ENCODE data around the gene MYO5B.

DNA sequence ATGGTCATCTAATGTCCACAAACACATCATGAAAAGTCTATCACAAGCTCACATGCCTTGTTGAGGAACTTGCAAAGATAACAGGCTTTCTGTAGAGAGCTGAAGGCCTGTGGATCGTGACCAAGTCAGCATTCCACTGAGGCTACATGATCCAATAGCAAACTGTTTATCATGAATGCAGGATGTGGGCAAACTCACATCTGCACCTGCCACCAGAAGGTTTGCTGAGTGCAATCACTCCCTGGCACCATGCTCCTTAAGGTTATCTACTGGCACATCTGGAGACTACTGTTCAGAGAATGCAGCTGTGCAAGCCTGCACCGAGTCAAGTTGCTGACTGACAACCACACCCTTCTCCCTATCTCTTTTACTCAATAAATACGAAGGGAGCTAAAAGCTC lies 314.3 kb downstream of the MYO5B start:
- TF ChIP-seq CTCF (IDR thresholded peaks at IDR 0.05) (no peak), EP300 (IDR thresholded peaks at IDR 0.05) (no peak)
